ENCODE measurements around the gene GDPD5. TPM values are rescaled to one million over a fixed set of nuclear protein-coding genes. Genes with fewer than 3 reads are reported as not detected.

The GDPD5 gene
- total and polyA plus RNA-seq, 2 donors (not counting 1 experiment from before 2014, with no cell fraction given): 59.1 to 102 TPM

GRCh38 chr11:75480185-75481175 lies 45.3 kb downstream of the GDPD5 start:
- Mint-ChIP-seq H3K9me3 (ENCODE audit: insufficient read depth) (no peaks in the 10 kb centered on the region), H3K27me3 (no peaks in the 10 kb centered on the region), H3K27ac (no peak overlapping the region), H3K4me3 (no peak overlapping the region), H3K4me1 (peaks cover 10% of the 10 kb centered on the region)
- no peak overlapping the region for H3K4me3 ChIP-seq (ENCODE audit: control extremely low read depth in 1 of 5, extremely low read depth in 1 of 5, insufficient read depth in 1 of 5, low read depth in 2 of 5, low read length in 4 of 5)
- H3K4me1 ChIP-seq (ENCODE audit: control insufficient read depth in 2 of 2, insufficient read depth in 2 of 2, low read length in 2 of 2): peaks cover 0 to 5% of the 10 kb centered on the region in 2 donors
- DNase-seq: no peak
- H2AFZ ChIP-seq (ENCODE audit: insufficient read depth, low read depth, low read length, poor library complexity, severe bottlenecking): no peak overlapping the region
- no peak overlapping the region for H3K27ac ChIP-seq (ENCODE audit: low read length in 2 of 2)
- intact Hi-C loops (cut with micrococcal nuclease): no loop called here
- H3K4me2 ChIP-seq (replicated peaks; ENCODE audit: low read depth, low read length, poor library complexity, severe bottlenecking): no peak overlapping the region
- 70% methylated on average over 6 of the region's 10 CpGs for WGBS (ENCODE audit: insufficient coverage)
- H3K79me2 ChIP-seq (ENCODE audit: control insufficient read depth, insufficient read depth, low read length): no peaks in the 10 kb centered on the region
- no peak for TF ChIP-seq CTCF (IDR thresholded peaks at IDR 0.05)
- TF ChIP-seq EZH2 (IDR thresholded peaks at IDR 0.05; ENCODE audit: borderline replicate concordance, insufficient read depth, low read depth, low read length, poor library complexity, severe bottlenecking): no peak
- ATAC-seq (ENCODE audit: low read depth): no peak
- POLR2A ChIA-PET: interaction anchor here (0.7 kb wide), 1 partner anchor 10 kb away, joined by 5 read pairs; no protein-coding TSS in a partner anchor
- CTCF ChIA-PET: no interaction called here
- no peak overlapping the region for H3K9ac ChIP-seq (ENCODE audit: low read length)
- H4K20me1 ChIP-seq (ENCODE audit: control insufficient read depth, insufficient read depth, low read length, poor library complexity, severe bottlenecking): no peaks in the 10 kb centered on the region
- H3K27me3 ChIP-seq (replicated peaks in 1 of 4; ENCODE audit: control extremely low read depth in 1 of 4, control insufficient read depth in 3 of 4, insufficient read depth in 4 of 4, low read length in 3 of 4): no peaks in the 10 kb centered on the region
- no peaks in the 10 kb centered on the region for H3K9me3 ChIP-seq (ENCODE audit: control extremely low read depth in 1 of 3, control insufficient read depth in 2 of 3, insufficient read depth in 1 of 3, low read length in 2 of 3)
- H3K36me3 ChIP-seq (replicated peaks in 1 of 2; ENCODE audit: control extremely low read depth in 1 of 2, control insufficient read depth in 1 of 2, extremely low read depth in 1 of 2, insufficient read depth in 2 of 2, low read length in 1 of 2): no peaks in the 10 kb centered on the region

- ATAC-seq (ENCODE audit: low read depth): no peak
- 100% methylated on average over 1 of the region's 4 CpGs for WGBS (ENCODE audit: insufficient coverage)
These were observed 46.1 kb downstream of the GDPD5 start for GRCh38 chr11:75479597-75480145.

More at GRCh38 chr11:75479597-75480145, 46.1 kb downstream of the GDPD5 start:
- no peak for DNase-seq
- H3K4me3 ChIP-seq (ENCODE audit: control extremely low read depth in 1 of 5, extremely low read depth in 1 of 5, insufficient read depth in 1 of 5, low read depth in 2 of 5, low read length in 4 of 5): no peak overlapping the region
- Mint-ChIP-seq H3K27me3 (no peaks in the 10 kb centered on the region), H3K4me3 (no peak overlapping the region), H3K9me3 (ENCODE audit: insufficient read depth) (no peaks in the 10 kb centered on the region), H3K4me1 (peaks cover 17% of the 10 kb centered on the region), H3K27ac (no peak overlapping the region)
- H3K36me3 ChIP-seq (replicated peaks in 1 of 2; ENCODE audit: control extremely low read depth in 1 of 2, control insufficient read depth in 1 of 2, extremely low read depth in 1 of 2, insufficient read depth in 2 of 2, low read length in 1 of 2): no peaks in the 10 kb centered on the region
- H3K9ac ChIP-seq (ENCODE audit: low read length): no peak overlapping the region
- H3K4me2 ChIP-seq (replicated peaks; ENCODE audit: low read depth, low read length, poor library complexity, severe bottlenecking): no peak overlapping the region
- peaks cover 0 to 10% of the 10 kb centered on the region in 2 donors for H3K4me1 ChIP-seq (ENCODE audit: control insufficient read depth in 2 of 2, insufficient read depth in 2 of 2, low read length in 2 of 2)
- H3K9me3 ChIP-seq (ENCODE audit: control extremely low read depth in 1 of 3, control insufficient read depth in 2 of 3, insufficient read depth in 1 of 3, low read length in 2 of 3): no peaks in the 10 kb centered on the region
- no peaks in the 10 kb centered on the region for H3K79me2 ChIP-seq (ENCODE audit: control insufficient read depth, insufficient read depth, low read length)
- H3K27me3 ChIP-seq (replicated peaks in 1 of 4; ENCODE audit: control extremely low read depth in 1 of 4, control insufficient read depth in 3 of 4, insufficient read depth in 4 of 4, low read length in 3 of 4): no peaks in the 10 kb centered on the region
- H3K27ac ChIP-seq (ENCODE audit: low read length in 2 of 2): no peak overlapping the region
- no peaks in the 10 kb centered on the region for H4K20me1 ChIP-seq (ENCODE audit: control insufficient read depth, insufficient read depth, low read length, poor library complexity, severe bottlenecking)
- no peak overlapping the region for H2AFZ ChIP-seq (ENCODE audit: insufficient read depth, low read depth, low read length, poor library complexity, severe bottlenecking)
- TF ChIP-seq EZH2 (IDR thresholded peaks at IDR 0.05; ENCODE audit: borderline replicate concordance, insufficient read depth, low read depth, low read length, poor library complexity, severe bottlenecking) (no peak), CTCF (IDR thresholded peaks at IDR 0.05) (no peak)
- intact Hi-C loops (cut with micrococcal nuclease): no loop called here
- POLR2A ChIA-PET: no interaction called here
- CTCF ChIA-PET: no interaction called here
